ENCODE results near the gene ALOX15B.

ALOX15B gene

GRCh38 chr17:8087952-8088230 is 49.0 kb downstream of the ALOX15B start:
- TF ChIP-seq CTCF (IDR thresholded peaks at IDR 0.05): no peak

DNA sequence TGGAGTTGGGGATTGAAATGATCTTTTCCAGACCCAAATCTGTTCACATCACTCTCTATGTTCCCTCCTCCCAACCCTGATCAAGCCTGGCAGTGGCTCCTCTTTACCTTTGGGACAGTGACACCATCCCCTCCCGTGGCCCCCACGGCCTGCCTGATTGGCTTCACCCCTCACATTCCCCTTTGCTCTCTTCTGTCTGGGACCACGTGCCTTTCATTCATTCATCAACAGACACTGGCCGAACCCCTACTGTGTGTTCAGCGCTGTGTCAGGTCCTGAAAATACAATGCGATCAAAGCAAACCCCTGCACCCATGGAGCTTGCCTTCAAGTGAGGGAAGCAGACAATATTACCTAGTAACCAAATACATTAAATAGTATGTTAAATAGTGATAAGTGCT is 50.9 kb downstream of the ALOX15B start:
- no peak for TF ChIP-seq CTCF (IDR thresholded peaks at IDR 0.05)

DNA sequence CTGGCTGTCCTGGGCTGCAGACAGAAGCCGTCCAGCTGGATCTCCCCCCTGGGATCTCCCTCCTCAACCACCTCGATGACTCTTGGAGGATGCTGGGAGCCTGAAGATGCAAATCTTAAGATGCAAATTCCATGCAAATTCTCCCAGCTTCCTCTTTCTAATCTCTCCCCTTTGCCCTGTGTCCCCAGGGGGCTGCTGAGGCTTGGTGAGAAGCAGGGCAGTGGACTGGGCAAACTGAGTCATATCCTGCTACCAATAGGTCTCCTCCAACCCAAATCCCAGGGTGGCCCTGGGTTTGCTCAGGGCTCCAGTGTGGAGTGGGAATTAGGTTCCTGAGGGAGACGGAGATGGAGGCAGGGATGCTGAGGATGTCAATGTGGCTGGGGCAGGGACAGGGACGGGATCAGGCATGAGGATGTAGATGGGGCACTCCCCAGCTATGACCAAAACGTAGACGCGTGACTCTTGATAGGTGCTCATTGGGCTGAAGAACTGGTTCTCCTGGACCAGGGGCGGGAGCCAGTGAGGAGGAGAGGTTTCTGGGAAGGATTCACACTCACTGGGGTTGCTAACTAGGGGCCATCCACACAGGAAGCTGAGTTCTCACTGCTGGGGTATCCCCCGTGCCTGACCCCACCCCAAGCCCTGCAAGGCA is 52.3 kb downstream of the ALOX15B start:
- no peak for TF ChIP-seq CTCF (IDR thresholded peaks at IDR 0.05)

- TF ChIP-seq CTCF (IDR thresholded peaks at IDR 0.05): no peak
Measured at GRCh38 chr17:8095361-8095760, 56.5 kb downstream of the ALOX15B start.

GRCh38 chr17:8096541-8096940 is 57.7 kb downstream of the ALOX15B start:
- TF ChIP-seq CTCF (IDR thresholded peaks at IDR 0.05): no peak

Measured in LNCAP (cell line).